C4-2B (cell line): Measurements from ENCODE around the gene NRP1.
A peak's percentile ranks its signal among the peaks of the same experiment; 100 is the strongest.
"Not testable (repeated sequence)": the region's sequence is repeated elsewhere in the genome, so short reads cannot be mapped to it uniquely, and the experiment has no call there.

Experiments
- H3K27ac ChIP-seq: fragments of 450-650 bp; 2 replicates; pipeline ENCODE4 v1.5.1; 2017
- ZFX ChIP-seq: fragments of 450-650 bp; IDR thresholded peaks from 2 replicates; pipeline ENCODE4 v1.6.1; 2017
- TF ChIP-seq, protein P1 (sequence below): fragments of 450-650 bp; conservative IDR thresholded peaks from 2 replicates; pipeline ENCODE4 v1.5.1; 2017; ENCODE audit warnings: mild to moderate bottlenecking

NRP1 gene

DNA sequence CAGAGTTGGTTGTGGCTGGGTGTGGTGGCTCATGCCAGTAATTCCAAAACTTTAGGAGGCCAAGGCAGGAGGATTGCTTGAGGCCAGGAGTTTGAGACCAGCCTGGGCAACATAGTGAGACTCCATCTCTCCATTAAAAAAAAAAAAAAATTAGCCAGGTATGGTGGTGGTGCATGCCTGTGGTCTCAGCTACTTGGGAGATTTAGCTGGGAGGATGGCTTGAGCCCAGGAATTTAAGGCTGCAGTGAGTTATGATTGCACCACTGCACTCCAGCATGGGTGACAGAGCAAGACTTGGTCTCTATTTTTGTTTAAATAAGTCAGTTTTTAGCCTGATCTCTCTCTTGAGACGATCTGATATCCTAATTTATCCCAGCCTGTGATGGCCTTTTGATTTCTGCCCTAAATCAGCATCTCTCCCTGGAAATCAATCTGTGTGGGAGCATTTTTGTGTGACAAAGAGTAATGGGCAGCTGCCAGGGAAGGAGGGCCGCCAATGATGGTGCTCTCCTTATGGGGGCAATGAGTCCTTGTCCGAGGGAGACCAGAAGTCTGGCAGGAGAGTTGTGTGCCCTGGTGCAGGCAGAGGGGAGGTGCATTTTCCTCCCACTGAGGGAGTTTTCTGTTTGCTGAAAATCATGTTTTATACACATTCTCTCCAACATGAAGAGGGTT, 111.0 kb downstream of the NRP1 start:
- H3K27ac ChIP-seq = no peak overlapping the region
- TF ChIP-seq, protein P1, sequence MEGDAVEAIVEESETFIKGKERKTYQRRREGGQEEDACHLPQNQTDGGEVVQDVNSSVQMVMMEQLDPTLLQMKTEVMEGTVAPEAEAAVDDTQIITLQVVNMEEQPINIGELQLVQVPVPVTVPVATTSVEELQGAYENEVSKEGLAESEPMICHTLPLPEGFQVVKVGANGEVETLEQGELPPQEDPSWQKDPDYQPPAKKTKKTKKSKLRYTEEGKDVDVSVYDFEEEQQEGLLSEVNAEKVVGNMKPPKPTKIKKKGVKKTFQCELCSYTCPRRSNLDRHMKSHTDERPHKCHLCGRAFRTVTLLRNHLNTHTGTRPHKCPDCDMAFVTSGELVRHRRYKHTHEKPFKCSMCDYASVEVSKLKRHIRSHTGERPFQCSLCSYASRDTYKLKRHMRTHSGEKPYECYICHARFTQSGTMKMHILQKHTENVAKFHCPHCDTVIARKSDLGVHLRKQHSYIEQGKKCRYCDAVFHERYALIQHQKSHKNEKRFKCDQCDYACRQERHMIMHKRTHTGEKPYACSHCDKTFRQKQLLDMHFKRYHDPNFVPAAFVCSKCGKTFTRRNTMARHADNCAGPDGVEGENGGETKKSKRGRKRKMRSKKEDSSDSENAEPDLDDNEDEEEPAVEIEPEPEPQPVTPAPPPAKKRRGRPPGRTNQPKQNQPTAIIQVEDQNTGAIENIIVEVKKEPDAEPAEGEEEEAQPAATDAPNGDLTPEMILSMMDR = no peak
- no peak for TF ChIP-seq ZFX

DNA sequence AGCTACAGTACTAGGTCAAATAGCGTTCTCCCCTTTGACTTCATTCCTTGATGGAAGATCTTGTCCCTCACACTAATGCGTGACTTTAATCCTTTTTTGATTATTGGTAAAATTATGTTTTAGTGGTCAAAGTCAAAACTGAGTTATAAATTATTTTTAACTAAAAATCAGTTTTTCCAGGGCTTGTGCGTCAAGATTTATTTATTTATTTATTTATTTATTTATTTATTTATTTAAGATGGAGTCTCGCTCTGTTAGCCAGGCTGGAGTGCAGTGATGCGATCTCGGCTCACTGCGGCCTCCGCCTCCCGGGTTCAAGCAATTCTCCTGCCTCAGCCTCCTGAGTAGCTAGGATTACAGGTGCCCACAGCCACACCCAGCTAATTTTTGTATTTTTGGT, 112.2 kb downstream of the NRP1 start:
- H3K27ac ChIP-seq = not testable (repeated sequence)

DNA sequence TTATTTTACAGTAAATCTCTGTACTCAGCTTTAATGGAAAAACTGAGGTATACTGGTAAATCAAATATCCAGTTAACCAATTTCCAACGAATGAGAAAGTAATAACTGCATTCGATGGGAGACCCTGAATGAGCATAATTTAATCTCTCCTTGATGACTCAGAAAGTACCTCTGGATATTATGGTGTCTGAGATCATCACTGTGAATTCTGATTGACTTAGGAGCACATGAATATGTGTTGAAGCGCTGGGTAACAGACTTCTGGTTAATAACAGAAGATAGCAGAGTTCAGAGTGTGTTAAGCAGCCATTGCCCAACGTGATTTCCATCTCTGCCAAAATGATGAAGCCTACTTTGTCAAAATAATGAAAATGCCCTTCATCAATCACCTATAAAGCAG, 116.6 kb downstream of the NRP1 start:
- no peak overlapping the region for H3K27ac ChIP-seq
- no peak for TF ChIP-seq ZFX
- TF ChIP-seq, protein P1 = no peak

DNA sequence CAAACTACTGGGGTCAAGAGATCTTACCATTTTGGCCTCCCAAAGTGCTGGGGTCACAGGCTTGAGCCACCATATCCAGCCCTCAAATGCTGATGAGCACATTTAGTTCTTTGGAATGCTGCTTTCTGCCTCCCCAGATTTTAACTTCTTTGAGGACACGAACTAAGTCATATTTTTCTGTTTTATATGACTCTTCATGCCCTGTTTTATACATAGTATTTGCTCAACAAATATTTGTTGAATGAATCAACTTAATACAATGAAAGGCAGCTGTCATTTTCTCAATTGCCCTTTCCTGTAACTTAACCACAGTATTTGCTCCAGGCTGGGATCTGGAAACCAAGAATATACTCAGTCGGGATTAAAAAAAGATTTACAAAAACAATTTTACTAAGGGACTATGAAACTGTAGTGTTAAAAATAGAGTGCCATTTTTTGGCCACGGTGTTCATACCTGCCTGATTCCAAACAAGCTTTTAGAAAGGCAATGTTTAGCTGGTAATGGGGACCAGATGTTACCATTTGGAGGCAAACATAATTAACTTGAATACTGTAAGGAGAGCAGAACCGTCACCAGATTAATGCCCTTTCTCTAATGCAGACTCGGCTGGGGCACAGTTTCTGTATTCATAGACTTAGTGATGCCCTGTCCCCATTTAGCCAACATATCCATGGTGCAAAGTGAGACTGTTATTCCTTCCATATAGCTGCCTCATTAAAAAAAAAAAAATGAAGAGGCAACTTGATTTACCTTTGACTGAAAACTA, 117.6 kb downstream of the NRP1 start:
- H3K27ac ChIP-seq = peak overlapping the region; percentile 19; the same call in 1 of the 2 replicates
- no peak for TF ChIP-seq ZFX
- TF ChIP-seq, protein P1 = no peak

DNA sequence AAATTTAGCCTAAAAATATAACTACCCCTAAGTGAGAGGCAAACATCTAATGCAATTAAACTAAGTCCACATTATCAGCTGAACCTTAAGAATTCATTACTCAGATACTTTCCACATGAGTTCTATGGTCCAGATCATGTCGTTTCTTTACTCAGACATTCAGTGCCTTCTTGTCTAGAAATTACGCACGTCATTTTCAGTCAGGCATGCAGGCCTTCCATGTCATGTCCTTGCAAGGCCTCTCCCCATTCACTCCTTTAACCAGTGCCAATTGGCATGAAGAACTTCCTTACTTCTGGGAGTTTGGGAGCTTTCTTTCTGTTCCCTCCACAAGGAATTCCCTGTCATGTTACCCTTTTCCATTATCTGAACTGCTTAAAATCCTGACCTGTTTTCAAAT, 118.8 kb downstream of the NRP1 start:
- no peak overlapping the region; the same call in 1 of the 2 replicates for H3K27ac ChIP-seq
- no peak for TF ChIP-seq ZFX
- TF ChIP-seq, protein P1 = no peak

DNA sequence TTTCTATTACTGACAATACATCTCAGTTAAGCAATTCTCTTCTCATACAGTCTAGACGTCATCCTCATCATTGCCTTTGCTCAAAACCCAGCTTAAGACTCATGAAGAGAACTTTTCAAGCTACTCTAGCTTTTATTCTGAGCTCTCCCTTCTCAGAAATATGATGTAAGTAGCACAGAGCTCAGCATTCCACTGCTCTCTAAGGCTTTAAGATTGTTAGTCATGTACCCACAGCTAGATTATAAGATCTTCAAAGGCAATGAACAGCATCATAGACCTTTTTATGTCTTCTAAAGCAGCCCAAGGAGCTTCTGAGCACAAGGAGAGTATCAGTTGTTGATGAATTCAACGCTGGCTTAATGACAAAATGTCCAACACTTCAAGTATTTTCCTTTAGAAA, 119.3 kb downstream of the NRP1 start:
- H3K27ac ChIP-seq = no peak overlapping the region
- no peak for TF ChIP-seq ZFX
- TF ChIP-seq, protein P1 = no peak

DNA sequence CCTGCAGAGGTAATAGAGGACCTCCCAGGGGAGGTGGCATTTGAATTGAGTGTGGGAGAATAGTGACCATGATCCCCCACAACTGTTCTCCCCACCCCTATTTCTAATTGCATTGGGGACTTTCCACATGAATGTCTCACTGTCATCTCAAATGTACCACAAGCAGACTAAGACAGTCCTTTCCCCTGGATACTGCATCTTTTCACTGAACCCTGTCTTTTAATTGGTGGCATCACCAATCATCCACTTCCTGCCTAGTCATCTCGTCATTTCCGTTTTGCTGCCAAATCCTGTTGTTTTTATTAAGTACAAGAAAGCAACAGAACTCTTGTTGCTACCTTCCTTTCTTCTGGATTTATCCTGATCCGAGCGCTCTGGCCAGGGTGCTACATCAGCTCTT, 120.3 kb downstream of the NRP1 start:
- TF ChIP-seq, protein P1 = no peak
- no peak for TF ChIP-seq ZFX
- no peak overlapping the region for H3K27ac ChIP-seq
